Measurements from ENCODE around the gene TNS1. TPM values are rescaled to one million over a fixed set of nuclear protein-coding genes. Genes with fewer than 3 reads are reported as not detected.
A peak's percentile ranks its signal among the peaks of the same experiment; 100 is the strongest.

Gene TNS1
- total RNA-seq, 1 donor from 2014 or later = 1,334 TPM

GRCh38 chr2:217806482-217806765, 196.4 kb downstream of the TNS1 start:
- peaks cover 5 to 41% of the 10 kb centered on the region in 2 donors for H3K4me1 ChIP-seq
- no peak for DNase-seq (ENCODE audit: low spot score in 2 of 2)
- H3K4me3 ChIP-seq = no peak overlapping the region
- no peaks in the 10 kb centered on the region for H3K9me3 ChIP-seq
- H3K27ac ChIP-seq = peak overlapping the region; percentile 6 to 36
- TF ChIP-seq, protein P1, sequence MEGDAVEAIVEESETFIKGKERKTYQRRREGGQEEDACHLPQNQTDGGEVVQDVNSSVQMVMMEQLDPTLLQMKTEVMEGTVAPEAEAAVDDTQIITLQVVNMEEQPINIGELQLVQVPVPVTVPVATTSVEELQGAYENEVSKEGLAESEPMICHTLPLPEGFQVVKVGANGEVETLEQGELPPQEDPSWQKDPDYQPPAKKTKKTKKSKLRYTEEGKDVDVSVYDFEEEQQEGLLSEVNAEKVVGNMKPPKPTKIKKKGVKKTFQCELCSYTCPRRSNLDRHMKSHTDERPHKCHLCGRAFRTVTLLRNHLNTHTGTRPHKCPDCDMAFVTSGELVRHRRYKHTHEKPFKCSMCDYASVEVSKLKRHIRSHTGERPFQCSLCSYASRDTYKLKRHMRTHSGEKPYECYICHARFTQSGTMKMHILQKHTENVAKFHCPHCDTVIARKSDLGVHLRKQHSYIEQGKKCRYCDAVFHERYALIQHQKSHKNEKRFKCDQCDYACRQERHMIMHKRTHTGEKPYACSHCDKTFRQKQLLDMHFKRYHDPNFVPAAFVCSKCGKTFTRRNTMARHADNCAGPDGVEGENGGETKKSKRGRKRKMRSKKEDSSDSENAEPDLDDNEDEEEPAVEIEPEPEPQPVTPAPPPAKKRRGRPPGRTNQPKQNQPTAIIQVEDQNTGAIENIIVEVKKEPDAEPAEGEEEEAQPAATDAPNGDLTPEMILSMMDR (IDR thresholded peaks at IDR 0.05) = no peak
- intact Hi-C loops (cut with DNase I) = no loop called here
- H3K36me3 ChIP-seq = peaks cover 94 to 95% of the 10 kb centered on the region in 2 donors
- no peaks in the 10 kb centered on the region for H3K27me3 ChIP-seq

DNA sequence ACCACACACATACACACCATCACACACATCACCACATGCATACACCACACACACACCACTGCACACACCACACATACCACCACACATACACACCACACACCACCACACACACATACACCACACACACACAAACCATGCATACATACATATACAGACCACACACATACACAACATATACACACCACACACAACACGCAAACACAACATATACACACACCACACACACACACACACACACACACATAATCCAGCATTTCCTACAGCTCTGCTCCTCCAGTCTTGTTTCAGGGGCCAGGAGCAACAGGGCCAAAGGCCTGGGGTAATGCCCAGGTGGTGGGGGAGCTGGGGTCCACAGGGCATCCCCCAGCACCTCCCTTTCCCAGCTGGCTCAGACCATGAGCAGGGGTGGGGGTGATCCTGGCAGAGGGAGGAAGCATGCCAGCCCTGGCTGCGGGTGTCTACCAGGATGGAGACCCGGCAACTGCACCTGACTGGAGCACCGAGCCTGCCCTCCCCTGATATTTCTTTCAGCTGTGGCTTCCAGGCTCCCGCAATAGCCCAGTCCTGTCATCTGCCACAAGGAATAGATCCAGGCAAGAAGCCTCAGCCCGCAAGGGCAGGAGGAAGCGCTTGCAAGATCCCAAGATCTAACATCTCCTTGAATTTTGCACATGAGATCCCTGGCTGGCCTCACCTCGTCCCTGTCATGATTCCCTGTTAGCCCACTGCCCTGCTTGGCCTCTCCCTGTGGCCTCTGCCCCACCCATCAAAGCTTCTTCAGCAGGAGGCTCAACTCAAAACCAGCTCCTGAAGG, 196.9 kb downstream of the TNS1 start:
- TF ChIP-seq, protein P1 (IDR thresholded peaks at IDR 0.05) = no peak
- intact Hi-C loops (cut with DNase I) = no loop called here
- peaks cover 5 to 41% of the 10 kb centered on the region in 2 donors for H3K4me1 ChIP-seq
- no peaks in the 10 kb centered on the region for H3K27me3 ChIP-seq
- H3K4me3 ChIP-seq = no peak overlapping the region
- peak overlapping the region; percentile 6 to 36 for H3K27ac ChIP-seq
- peaks cover 94 to 95% of the 10 kb centered on the region in 2 donors for H3K36me3 ChIP-seq
- no peaks in the 10 kb centered on the region for H3K9me3 ChIP-seq
- DNase-seq (ENCODE audit: low spot score in 2 of 2) = peak in 1 of 2 donors; percentile 48

DNA sequence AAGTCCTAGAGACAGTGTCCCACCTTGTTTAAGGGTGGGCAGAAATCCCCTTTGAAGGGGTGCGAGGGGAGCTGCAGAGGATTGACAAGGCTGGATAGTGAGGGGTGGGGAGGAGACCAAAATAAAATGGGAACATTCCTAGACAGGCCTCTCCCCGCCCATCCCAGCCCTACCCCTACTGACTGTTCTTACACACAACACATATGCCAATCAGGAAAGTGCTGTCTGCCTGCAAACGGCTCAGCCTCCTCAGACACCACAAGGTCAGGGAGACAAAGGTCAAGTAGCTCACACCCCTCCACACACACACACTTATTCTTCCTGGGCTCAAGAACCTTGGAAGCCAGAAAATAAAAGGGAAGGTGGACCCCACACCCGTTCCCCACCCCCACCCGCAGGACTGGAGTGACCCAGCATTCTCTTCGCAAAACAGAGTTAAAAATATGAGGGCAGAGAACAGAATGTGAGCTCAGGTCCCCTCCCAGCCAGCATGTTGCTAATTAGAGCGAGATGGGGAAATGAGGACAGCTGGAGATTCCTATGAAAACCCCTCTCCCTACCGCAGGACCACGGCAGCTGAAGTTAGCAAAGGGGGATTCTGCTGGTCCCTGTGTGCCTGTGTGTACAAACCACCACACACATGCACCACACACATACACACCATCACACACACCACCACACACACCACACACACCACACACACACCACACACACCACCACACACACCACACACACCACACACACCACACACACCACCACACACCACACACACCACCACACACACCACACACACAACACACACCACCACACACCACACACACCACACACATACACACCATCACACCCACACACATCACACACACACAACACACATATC, 197.8 kb downstream of the TNS1 start:
- Histone ChIP-seq H3K4me1 (peaks cover 5 to 41% of the 10 kb centered on the region in 2 donors), H3K36me3 (peaks cover 94 to 95% of the 10 kb centered on the region in 2 donors)

GRCh38 chr2:217804338-217804737, 198.5 kb downstream of the TNS1 start:
- intact Hi-C loops (cut with DNase I) = no loop called here
- peaks cover 5 to 41% of the 10 kb centered on the region in 2 donors for H3K4me1 ChIP-seq

More for the DNA sequence above, 197.8 kb downstream of the TNS1 start:
- H3K27ac ChIP-seq = peak overlapping the region; percentile 6 to 51
- H3K9me3 ChIP-seq = no peaks in the 10 kb centered on the region
- no peak overlapping the region for H3K4me3 ChIP-seq
- intact Hi-C loops (cut with DNase I) = no loop called here
- no peaks in the 10 kb centered on the region for H3K27me3 ChIP-seq
- peak in 1 of 2 donors; percentile 62 for DNase-seq (ENCODE audit: low spot score in 2 of 2)
- TF ChIP-seq, protein P1 (IDR thresholded peaks at IDR 0.05) = no peak

DNA sequence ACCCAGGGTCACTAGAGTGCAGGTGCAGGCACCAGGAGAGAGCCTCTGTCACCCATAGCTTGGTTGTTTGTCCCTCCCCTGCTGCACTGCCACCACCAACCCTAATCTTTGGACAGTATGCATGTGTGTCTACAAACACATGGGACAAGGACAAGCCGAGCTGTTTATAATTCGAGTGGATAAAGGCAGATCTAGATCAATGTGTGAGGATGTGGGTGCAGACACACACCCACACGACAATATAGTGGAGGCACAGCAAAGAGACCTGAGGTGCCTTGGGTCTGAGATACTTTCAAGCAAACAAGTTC, 199.2 kb downstream of the TNS1 start:
- Histone ChIP-seq H3K27ac (no peak overlapping the region), H3K36me3 (peaks cover 90 to 95% of the 10 kb centered on the region in 2 donors), H3K27me3 (no peaks in the 10 kb centered on the region), H3K4me1 (peaks cover 5 to 38% of the 10 kb centered on the region in 2 donors), H3K9me3 (no peaks in the 10 kb centered on the region), H3K4me3 (no peak overlapping the region)
- intact Hi-C loops (cut with DNase I) = no loop called here
- TF ChIP-seq, protein P1 (IDR thresholded peaks at IDR 0.05) = no peak
- DNase-seq (ENCODE audit: low spot score in 2 of 2) = peak in 1 of 2 donors; percentile 59

More at GRCh38 chr2:217804338-217804737, 198.5 kb downstream of the TNS1 start:
- TF ChIP-seq, protein P1 (IDR thresholded peaks at IDR 0.05) = no peak
- Histone ChIP-seq H3K27ac (peak overlapping the region; percentile 6 to 51), H3K27me3 (no peaks in the 10 kb centered on the region), H3K4me3 (no peak overlapping the region), H3K36me3 (peaks cover 94 to 95% of the 10 kb centered on the region in 2 donors), H3K9me3 (no peaks in the 10 kb centered on the region)
- peak in 1 of 2 donors; percentile 57 for DNase-seq (ENCODE audit: low spot score in 2 of 2)

Measured in ascending aorta (tissue), 2 donors.